H1 (cell line): ENCODE data around the gene RPS6KA5. TPM values are rescaled to one million over a fixed set of nuclear protein-coding genes. Genes with fewer than 3 reads are reported as not detected.

Source experiments
- CTCF ChIA-PET: fragments of 300-600 bp; sonication (Branson Sonifier 250); formaldehyde crosslinking; loops from one replicate; lab custom pipeline; 2021; ENCODE audit not compliant: partially characterized antibody; lab: Charles Lee
- POLR2A ChIA-PET: fragments of 300-600 bp; sonication (Branson Sonifier 250); formaldehyde crosslinking; loops from one replicate; lab custom pipeline; 2021; ENCODE audit warnings: inconsistent platforms; ENCODE audit not compliant: partially characterized antibody; lab: Charles Lee
- DNase-seq, 2 experiments: peaks; one replicate each; pipeline versions ENCODE4 v3.0.0 to v3.0.0-alpha.2; 2010 to 2022; ENCODE audit warnings: low spot score in 2 of 2, low read depth in 1 of 2, mixed read lengths in 1 of 2
- FAIRE-seq: peaks from 2 replicates; lab custom pipeline; 2011; peaks lifted over from hg19 to GRCh38; lab: Jason Lieb, UNC
- H2AFZ ChIP-seq: 2 replicates; pipeline ENCODE4 v1.8.1; 2012; ENCODE audit warnings: low read length, inconsistent platforms
- H2AK5ac ChIP-seq: 2 replicates; pipeline ENCODE4 v1.6.1; 2013; ENCODE audit warnings: low read depth, low read length
- H2BK120ac ChIP-seq: replicated peaks from 2 replicates; pipeline ENCODE3; 2013; ENCODE audit warnings: low read depth, low read length, inconsistent platforms
- H2BK12ac ChIP-seq: 2 replicates; pipeline ENCODE4 v1.6.1; 2013; ENCODE audit warnings: low read depth, low read length
- H2BK15ac ChIP-seq: 2 replicates; pipeline ENCODE4 v1.6.1; 2013; ENCODE audit warnings: low read length
- H2BK20ac ChIP-seq: 2 replicates; pipeline ENCODE4 v1.6.1; 2013; ENCODE audit warnings: low read length
- H2BK5ac ChIP-seq: 2 replicates; pipeline ENCODE4 v1.6.1; 2013; ENCODE audit warnings: low read depth, low read length
- H3K14ac ChIP-seq: 2 replicates; pipeline ENCODE4 v1.6.1; 2013; ENCODE audit warnings: inconsistent platforms; ENCODE audit not compliant: insufficient read length
- H3K18ac ChIP-seq: 2 replicates; pipeline ENCODE4 v1.6.1; 2013; ENCODE audit warnings: low read length; ENCODE audit errors: extremely low read depth
- H3K23ac ChIP-seq: 2 replicates; pipeline ENCODE4 v1.6.1; 2013; ENCODE audit warnings: inconsistent platforms; ENCODE audit not compliant: insufficient read length
- H3K23me2 ChIP-seq: 2 replicates; pipeline ENCODE4 v1.6.1; 2013; ENCODE audit warnings: low read depth, low read length
- H3K27ac ChIP-seq: 2 replicates; pipeline ENCODE4 v1.6.1; 2011; ENCODE audit warnings: low read depth, low read length, inconsistent platforms
- H3K27me3 ChIP-seq, 4 experiments: replicated peaks in 1 of 4; 1 replicate in 1 of 4; 2 replicates in 3 of 4; pipeline versions ENCODE4 v1.6.1 to v1.8.1; 2011 to 2013; ENCODE audit warnings: low read length in 3 of 4, mild to moderate bottlenecking in 3 of 4, inconsistent platforms in 2 of 4, mixed read lengths in 2 of 4, moderate library complexity in 1 of 4; ENCODE audit not compliant: control insufficient read depth in 3 of 4, insufficient read depth in 3 of 4; ENCODE audit errors: extremely low read depth in 1 of 4
- H3K36me3 ChIP-seq, 4 experiments: 2 replicates each; pipeline versions ENCODE4 v1.6.1 to v1.8.1; 2011 to 2013; ENCODE audit warnings: mild to moderate bottlenecking in 4 of 4, low read length in 3 of 4, moderate library complexity in 2 of 4, control low read depth in 1 of 4, inconsistent platforms in 1 of 4; ENCODE audit not compliant: insufficient read depth in 4 of 4, control insufficient read depth in 2 of 4
- H3K4ac ChIP-seq: replicated peaks from 2 replicates; pipeline ENCODE3; 2013; ENCODE audit warnings: low read length, low read depth, mixed read lengths, inconsistent platforms; ENCODE audit not compliant: insufficient read length
- H3K4me1 ChIP-seq, 4 experiments: replicated peaks in 1 of 4; 1 replicate in 1 of 4; 2 replicates in 3 of 4; pipeline versions ENCODE4 v1.6.1 to v1.8.1; 2011 to 2013; ENCODE audit warnings: low read length in 3 of 4, inconsistent platforms in 2 of 4, mixed read lengths in 1 of 4; ENCODE audit not compliant: insufficient read depth in 4 of 4, control insufficient read depth in 3 of 4
- H3K4me2 ChIP-seq, 2 experiments: 2 replicates each; pipeline versions ENCODE4 v1.6.1 to v1.8.1; 2011 to 2013; ENCODE audit warnings: low read depth in 2 of 2, low read length in 2 of 2, control low read depth in 1 of 2, inconsistent platforms in 1 of 2, mild to moderate bottlenecking in 1 of 2; ENCODE audit not compliant: insufficient read depth in 1 of 2
- H3K4me3 ChIP-seq, 4 experiments: fragments of 200-600, 300-600 bp in 1 of 4; sonication (generic), shearing (Covaris generic), sonication (Bioruptor Twin) in 1 of 4; 2 replicates each; pipeline versions ENCODE4 v1.5.1 to v1.8.1; 2011 to 2016; ENCODE audit warnings: low read length in 4 of 4, low read depth in 3 of 4, control low read depth in 2 of 4, inconsistent platforms in 2 of 4, mild to moderate bottlenecking in 2 of 4, mixed read lengths in 1 of 4, moderate library complexity in 1 of 4; ENCODE audit not compliant: insufficient read depth in 2 of 4; ENCODE audit errors: extremely low read depth in 1 of 4
- H3K56ac ChIP-seq: replicated peaks from 2 replicates; pipeline ENCODE3; 2013; ENCODE audit warnings: low read depth, mild to moderate bottlenecking, mixed read lengths, low read length, inconsistent platforms; ENCODE audit not compliant: insufficient read length
- H3K79me1 ChIP-seq: 2 replicates; pipeline ENCODE4 v1.6.1; 2013; ENCODE audit warnings: low read depth, low read length, control low read depth
- H3K79me2 ChIP-seq, 2 experiments: 2 replicates each; pipeline versions ENCODE4 v1.6.1 to v1.8.1; 2012 to 2013; ENCODE audit warnings: low read length in 2 of 2, mild to moderate bottlenecking in 2 of 2, inconsistent platforms in 1 of 2; ENCODE audit not compliant: insufficient read depth in 2 of 2, control insufficient read depth in 1 of 2
- H3K9ac ChIP-seq, 4 experiments: replicated peaks in 1 of 4; 1 replicate in 1 of 4; 2 replicates in 3 of 4; pipeline versions ENCODE4 v1.6.1 to v1.8.1; 2011 to 2013; ENCODE audit warnings: low read depth in 3 of 4, low read length in 3 of 4, control low read depth in 2 of 4, mild to moderate bottlenecking in 2 of 4, moderate library complexity in 2 of 4, inconsistent platforms in 1 of 4; ENCODE audit errors: extremely low read depth in 1 of 4
- H3K9me3 ChIP-seq, 2 experiments: 2 replicates each; pipeline versions ENCODE4 v1.6.1 to v1.8.1; 2012 to 2013; ENCODE audit warnings: mild to moderate bottlenecking in 2 of 2, moderate library complexity in 2 of 2, control low read depth in 1 of 2, inconsistent platforms in 1 of 2, low read depth in 1 of 2, low read length in 1 of 2, mixed read lengths in 1 of 2; ENCODE audit not compliant: insufficient read depth in 2 of 2
- H4K20me1 ChIP-seq, 2 experiments: replicated peaks in 1 of 2; 2 replicates each; pipeline versions ENCODE3 to v1.8.1; 2011 to 2013; ENCODE audit warnings: inconsistent platforms in 2 of 2, low read length in 2 of 2, mild to moderate bottlenecking in 1 of 2; ENCODE audit not compliant: insufficient read depth in 2 of 2, control insufficient read depth in 1 of 2
- H4K5ac ChIP-seq: 2 replicates; pipeline ENCODE4 v1.6.1; 2013; ENCODE audit warnings: low read length, low read depth, mixed read lengths, inconsistent platforms; ENCODE audit not compliant: insufficient read length
- H4K8ac ChIP-seq: 2 replicates; pipeline ENCODE4 v1.8.0; 2013; ENCODE audit warnings: mild to moderate bottlenecking, moderate library complexity, low read length, inconsistent platforms; ENCODE audit not compliant: insufficient read depth; ENCODE audit errors: extremely low read depth
- H4K91ac ChIP-seq: replicated peaks from 2 replicates; pipeline ENCODE3; 2013; ENCODE audit warnings: low read length, mixed read lengths, inconsistent platforms; ENCODE audit not compliant: insufficient read length
- E2F6 ChIP-seq: IDR thresholded peaks from 2 replicates; pipeline ENCODE4 v1.6.1; 2012; ENCODE audit warnings: inconsistent platforms
- EZH2 ChIP-seq: fragments of 200-600 bp; sonication (generic); IDR thresholded peaks from 2 replicates; pipeline ENCODE4 v1.7.1; 2012; ENCODE audit warnings: low read depth, mild to moderate bottlenecking, moderate library complexity, low read length, inconsistent platforms; ENCODE audit not compliant: severe bottlenecking
- HDAC2 ChIP-seq, 2 experiments: fragments of 300-600 bp in 1 of 2; sonication (generic) in 1 of 2; IDR thresholded peaks; 2 replicates each; pipeline ENCODE4 v1.6.1; 2011 to 2012; ENCODE audit warnings: low read depth in 2 of 2, low read length in 2 of 2, mild to moderate bottlenecking in 2 of 2, moderate library complexity in 2 of 2, borderline replicate concordance in 1 of 2, inconsistent platforms in 1 of 2
- KDM5A ChIP-seq: fragments of 200-600 bp; IDR thresholded peaks from 2 replicates; pipeline ENCODE4 v1.7.1; 2012; ENCODE audit warnings: mild to moderate bottlenecking, low read length, inconsistent platforms, mixed read lengths
- RNF2 ChIP-seq: fragments of 200-900, 300-1000 bp; sonication (generic); IDR thresholded peaks from 2 replicates; pipeline ENCODE4 v1.7.1; 2016; ENCODE audit warnings: borderline replicate concordance, low read depth, mild to moderate bottlenecking, antibody characterized with exemption, low read length; ENCODE audit not compliant: poor library complexity, severe bottlenecking; ENCODE audit errors: missing control alignments
- SIN3A ChIP-seq, 2 experiments: IDR thresholded peaks in 1 of 2; conservative IDR thresholded peaks in 1 of 2; 2 replicates each; pipeline ENCODE4 v1.6.1; 2011 to 2012; ENCODE audit warnings: low read length in 2 of 2, improper control_type of control experiment in 1 of 2, low read depth in 1 of 2, mild to moderate bottlenecking in 1 of 2
- SP1 ChIP-seq: IDR thresholded peaks from 2 replicates; pipeline ENCODE4 v1.6.1; 2011; ENCODE audit warnings: low read depth, low read length
- SP2 ChIP-seq: IDR thresholded peaks from 2 replicates; pipeline ENCODE4 v1.6.1; 2012; ENCODE audit warnings: mild to moderate bottlenecking, low read length, inconsistent platforms
- TEAD4 ChIP-seq: IDR thresholded peaks from 2 replicates; pipeline ENCODE4 v1.6.1; 2012; ENCODE audit warnings: low read depth, low read length, inconsistent platforms, mixed read lengths
- WGBS, 2 experiments: shearing (Covaris generic) in 1 of 2; methylation state at CpG; one replicate each; pipeline versions ENCODE4 v1.1.6 to v1.1.7; 2013 to 2015; ENCODE audit warnings: low lambda C conversion rate in 2 of 2, mixed read lengths in 2 of 2, inconsistent platforms in 1 of 2, low coverage in 1 of 2, missing lambda C conversion rate in 1 of 2; ENCODE audit not compliant: insufficient replicate concordance in 2 of 2, insufficient coverage in 1 of 2, insufficient read length in 1 of 2; ENCODE audit errors: extremely low coverage in 1 of 2, missing lambda C conversion rate in 1 of 2; 5-methylcytosine and 5-hydroxymethylcytosine counted together
- polyA plus RNA-seq, 7 experiments: library from polyadenylated mRNA; depleted of rRNA in 3 of 7; stranded (reverse) in 5 of 7; unstranded in 2 of 7; fragments of >200 nt in 5 of 7; fragments of 200-250 nt in 2 of 7; gene quantifications; 1 replicate in 5 of 7; 2 replicates in 1 of 7; 4 replicates in 1 of 7; pipeline versions ENCODE4 v1.2.1 to v1.2.3, GENCODE V29; 2011 to 2013; ENCODE audit warnings: missing spikeins in 2 of 7, mixed read lengths in 2 of 7
- total RNA-seq: library from RNA; stranded (reverse); fragmentation: NEBNext Ultra II Directional; extraction: Animal tissue kit (Norgen Biotek cat#: 25700); gene quantifications from 2 replicates; pipeline ENCODE4 v1.2.1, GENCODE V29; 2021
- TF ChIP-seq, protein P1 (sequence below), 3 experiments: IDR thresholded peaks; 1 replicate in 2 of 3; 2 replicates in 1 of 3; pipeline versions ENCODE4 v1.5.1 to v1.6.1; 2011; ENCODE audit warnings: low read length in 3 of 3, mild to moderate bottlenecking in 3 of 3, inconsistent platforms in 2 of 3, low read depth in 1 of 3, moderate library complexity in 1 of 3; ENCODE audit not compliant: insufficient read depth in 1 of 3; ENCODE audit errors: control extremely low read depth in 1 of 3

RPS6KA5 gene
- total and polyA plus RNA-seq, 2 of the 8 experiments (the other 6 are each of a cell fraction or from before 2014, with no cell fraction given), result 0.85 to 3.1 TPM

GRCh38 chr14:91075553-91075952 lies 15.1 kb upstream of the RPS6KA5 start:
- Histone ChIP-seq H4K8ac (no peak overlapping the region), H2BK5ac (no peak overlapping the region), H2AFZ (no peak overlapping the region), H3K79me1 (no peaks in the 10 kb centered on the region), H2BK15ac (no peak overlapping the region), H2AK5ac (no peak overlapping the region), H4K91ac (no peak overlapping the region), H3K4ac (no peak overlapping the region), H2BK20ac (no peak overlapping the region), H3K14ac (no peak overlapping the region), H3K36me3 (no peaks in the 10 kb centered on the region), H3K27ac (no peak overlapping the region), H4K20me1 (no peaks in the 10 kb centered on the region), H3K23me2 (no peaks in the 10 kb centered on the region; the same call in 1 of the 2 replicates), H3K23ac (no peak overlapping the region), H2BK12ac (no peak overlapping the region), H3K4me1 (no peaks in the 10 kb centered on the region; a peak in 1 of 7 replicates), H3K18ac (no peak overlapping the region), H3K79me2 (no peaks in the 10 kb centered on the region), H3K56ac (no peak overlapping the region), H4K5ac (no peak overlapping the region), H2BK120ac (no peak overlapping the region), H3K4me3 (no peak overlapping the region), H3K27me3 (no peaks in the 10 kb centered on the region), H3K4me2 (no peak overlapping the region), H3K9ac (no peak overlapping the region), H3K9me3 (no peaks in the 10 kb centered on the region)
- FAIRE-seq, result no peak
- 91% methylated on average over 5 of the region's 5 CpGs; no CpG with 5 or more reads in 1 of the 2 experiments for WGBS, 2 experiments
- POLR2A ChIA-PET, result interaction anchor here (0.8 kb wide), 1 partner anchor 14 kb away, joined by 4 read pairs; no protein-coding TSS in a partner anchor
- CTCF ChIA-PET, result interaction anchor here (0.7 kb wide), 1 partner anchor 233 kb away, joined by 3 read pairs; no protein-coding TSS in a partner anchor
- DNase-seq, result no peak
- TF ChIP-seq E2F6 (no peak), RNF2 (no peak), SIN3A (conservative IDR thresholded peaks at IDR 0.05 in 1 of 2, IDR thresholded peaks at IDR 0.05 in 1 of 2; ENCODE audit: low read depth in 1 of 2, low read length in 2 of 2) (no peak), EZH2 (no peak), HDAC2 (IDR thresholded peaks at IDR 0.05; ENCODE audit: borderline replicate concordance in 1 of 2, low read depth in 2 of 2, low read length in 2 of 2) (no peak), TEAD4 (no peak), KDM5A (no peak), SP1 (no peak), SP2 (no peak)
- TF ChIP-seq, protein P1, sequence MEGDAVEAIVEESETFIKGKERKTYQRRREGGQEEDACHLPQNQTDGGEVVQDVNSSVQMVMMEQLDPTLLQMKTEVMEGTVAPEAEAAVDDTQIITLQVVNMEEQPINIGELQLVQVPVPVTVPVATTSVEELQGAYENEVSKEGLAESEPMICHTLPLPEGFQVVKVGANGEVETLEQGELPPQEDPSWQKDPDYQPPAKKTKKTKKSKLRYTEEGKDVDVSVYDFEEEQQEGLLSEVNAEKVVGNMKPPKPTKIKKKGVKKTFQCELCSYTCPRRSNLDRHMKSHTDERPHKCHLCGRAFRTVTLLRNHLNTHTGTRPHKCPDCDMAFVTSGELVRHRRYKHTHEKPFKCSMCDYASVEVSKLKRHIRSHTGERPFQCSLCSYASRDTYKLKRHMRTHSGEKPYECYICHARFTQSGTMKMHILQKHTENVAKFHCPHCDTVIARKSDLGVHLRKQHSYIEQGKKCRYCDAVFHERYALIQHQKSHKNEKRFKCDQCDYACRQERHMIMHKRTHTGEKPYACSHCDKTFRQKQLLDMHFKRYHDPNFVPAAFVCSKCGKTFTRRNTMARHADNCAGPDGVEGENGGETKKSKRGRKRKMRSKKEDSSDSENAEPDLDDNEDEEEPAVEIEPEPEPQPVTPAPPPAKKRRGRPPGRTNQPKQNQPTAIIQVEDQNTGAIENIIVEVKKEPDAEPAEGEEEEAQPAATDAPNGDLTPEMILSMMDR (IDR thresholded peaks at IDR 0.05; ENCODE audit: control extremely low read depth in 1 of 3, insufficient read depth in 1 of 3, low read depth in 1 of 3, low read length in 3 of 3), result no peak
